Fibroblast of mammary gland (primary cell): ENCODE results near the gene SH2D1A.

Source experiments
- DNase-seq: peaks from one replicate; pipeline ENCODE4 v3.0.0-alpha.2; 2010; ENCODE audit warnings: low read depth
- H3K4me3 ChIP-seq: 2 replicates; pipeline ENCODE4 v1.5.1; 2011; ENCODE audit warnings: low read depth, mild to moderate bottlenecking, low read length, moderate library complexity; ENCODE audit not compliant: control insufficient read depth
- TF ChIP-seq, protein P1 (sequence below): conservative IDR thresholded peaks from 2 replicates; pipeline ENCODE4 v1.5.1; 2011; ENCODE audit warnings: low read depth, low read length, inconsistent platforms; ENCODE audit not compliant: control insufficient read depth, insufficient read depth

Gene SH2D1A

DNA sequence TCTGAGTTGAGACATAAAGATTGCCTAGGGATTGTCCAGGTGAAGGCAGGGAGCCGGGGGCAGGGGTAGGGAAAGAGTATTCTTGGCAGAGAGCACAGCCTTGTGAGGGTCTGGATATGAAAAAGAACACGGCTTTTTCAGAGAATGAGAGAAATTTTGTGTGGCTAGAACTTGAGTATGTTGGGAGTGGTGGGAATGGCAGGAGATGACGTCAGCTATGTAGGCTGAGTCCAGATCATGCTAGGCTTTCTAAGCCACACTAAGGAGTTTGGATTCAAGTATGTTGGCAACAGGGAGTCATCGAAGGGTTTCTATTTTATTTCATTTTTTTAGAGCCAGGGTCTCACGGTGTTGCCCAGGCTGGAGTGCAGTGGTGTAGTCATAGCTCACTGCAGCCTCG is 40.0 kb downstream of the SH2D1A start:
- TF ChIP-seq, protein P1, sequence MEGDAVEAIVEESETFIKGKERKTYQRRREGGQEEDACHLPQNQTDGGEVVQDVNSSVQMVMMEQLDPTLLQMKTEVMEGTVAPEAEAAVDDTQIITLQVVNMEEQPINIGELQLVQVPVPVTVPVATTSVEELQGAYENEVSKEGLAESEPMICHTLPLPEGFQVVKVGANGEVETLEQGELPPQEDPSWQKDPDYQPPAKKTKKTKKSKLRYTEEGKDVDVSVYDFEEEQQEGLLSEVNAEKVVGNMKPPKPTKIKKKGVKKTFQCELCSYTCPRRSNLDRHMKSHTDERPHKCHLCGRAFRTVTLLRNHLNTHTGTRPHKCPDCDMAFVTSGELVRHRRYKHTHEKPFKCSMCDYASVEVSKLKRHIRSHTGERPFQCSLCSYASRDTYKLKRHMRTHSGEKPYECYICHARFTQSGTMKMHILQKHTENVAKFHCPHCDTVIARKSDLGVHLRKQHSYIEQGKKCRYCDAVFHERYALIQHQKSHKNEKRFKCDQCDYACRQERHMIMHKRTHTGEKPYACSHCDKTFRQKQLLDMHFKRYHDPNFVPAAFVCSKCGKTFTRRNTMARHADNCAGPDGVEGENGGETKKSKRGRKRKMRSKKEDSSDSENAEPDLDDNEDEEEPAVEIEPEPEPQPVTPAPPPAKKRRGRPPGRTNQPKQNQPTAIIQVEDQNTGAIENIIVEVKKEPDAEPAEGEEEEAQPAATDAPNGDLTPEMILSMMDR, result no peak
- no peak overlapping the region for H3K4me3 ChIP-seq
- no peak for DNase-seq

DNA sequence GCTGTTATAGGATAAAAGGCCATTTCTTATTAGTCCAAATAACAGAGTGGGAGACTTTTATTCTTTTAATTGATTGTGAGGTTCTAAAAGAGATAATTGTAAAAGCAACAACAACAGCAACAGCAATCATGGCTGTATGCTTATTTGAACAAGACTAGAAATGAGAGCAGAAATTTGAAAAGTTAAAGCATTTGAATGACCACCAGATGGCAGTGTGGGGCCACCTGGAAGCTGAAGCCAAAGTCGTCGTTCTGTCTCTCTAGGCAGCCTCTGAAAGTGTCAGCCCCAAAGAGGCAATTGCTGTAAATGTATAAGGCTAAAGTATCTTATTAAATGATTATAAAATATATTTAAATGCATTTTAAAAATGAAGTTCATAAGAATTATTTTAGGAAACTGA is 42.2 kb downstream of the SH2D1A start:
- no peak overlapping the region for H3K4me3 ChIP-seq
- DNase-seq, result peak; percentile 56
- TF ChIP-seq, protein P1, result peak; percentile 73

DNA sequence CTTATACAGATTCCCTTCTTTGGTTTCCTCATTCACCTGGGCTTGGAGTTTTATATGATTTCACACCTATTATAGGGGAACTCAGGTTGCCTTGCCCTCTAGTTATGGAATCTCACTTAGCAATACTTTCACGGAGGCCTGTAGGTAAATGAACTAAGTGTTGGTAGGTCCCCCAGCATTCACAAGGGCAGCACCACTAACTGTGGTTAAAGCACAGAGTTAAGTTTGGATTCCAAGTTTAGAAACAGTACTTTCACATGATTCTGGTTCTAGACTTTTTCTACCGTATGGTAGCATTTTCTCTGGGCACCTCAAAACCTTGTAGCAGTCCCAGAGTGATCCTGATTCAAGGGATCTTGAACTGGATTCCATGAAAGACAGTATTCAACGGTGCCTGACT is 46.4 kb downstream of the SH2D1A start:
- no peak overlapping the region for H3K4me3 ChIP-seq
- TF ChIP-seq, protein P1, result no peak
- no peak for DNase-seq

DNA sequence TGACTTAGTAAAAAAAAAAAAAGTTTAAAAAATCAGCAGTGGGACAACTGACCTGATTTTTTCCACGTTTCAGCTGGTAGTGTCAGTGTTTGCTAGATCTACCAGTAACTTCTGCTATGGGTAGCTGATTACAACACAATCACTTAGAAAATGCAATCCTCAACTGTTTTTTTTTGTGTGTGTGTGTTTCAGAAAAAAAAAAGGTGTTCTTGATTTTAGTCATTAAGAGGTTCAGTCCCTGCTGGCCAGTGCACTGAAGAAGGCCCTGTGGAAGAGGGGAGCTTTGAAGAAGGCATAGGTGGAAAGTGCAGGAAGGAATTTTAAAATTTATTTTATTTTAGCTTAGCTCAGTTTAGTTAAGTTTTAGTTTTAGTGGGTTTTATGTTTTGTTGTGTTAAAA is 46.9 kb downstream of the SH2D1A start:
- TF ChIP-seq, protein P1, result no peak
- no peak overlapping the region for H3K4me3 ChIP-seq
- no peak for DNase-seq

DNA sequence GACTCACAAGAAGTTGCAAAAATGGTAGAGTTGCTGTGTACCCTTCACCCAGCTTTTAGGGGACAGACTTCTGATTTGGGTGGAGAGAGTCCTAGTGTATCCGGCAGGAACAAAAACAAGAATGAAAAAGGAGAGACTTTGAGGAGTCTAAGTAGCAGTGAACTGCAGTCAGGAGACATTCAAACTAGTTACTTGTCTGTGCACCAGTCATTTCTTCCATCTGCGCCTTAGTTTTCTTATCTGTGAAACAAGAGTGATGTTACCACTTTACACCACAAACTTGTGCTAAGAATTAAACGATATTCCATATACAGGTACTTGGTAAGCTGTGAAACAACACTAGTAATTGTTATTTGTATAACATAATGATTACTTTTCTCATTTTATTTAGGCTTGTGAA is 47.3 kb downstream of the SH2D1A start:
- TF ChIP-seq, protein P1, result no peak
- no peak overlapping the region for H3K4me3 ChIP-seq
- DNase-seq, result no peak

DNA sequence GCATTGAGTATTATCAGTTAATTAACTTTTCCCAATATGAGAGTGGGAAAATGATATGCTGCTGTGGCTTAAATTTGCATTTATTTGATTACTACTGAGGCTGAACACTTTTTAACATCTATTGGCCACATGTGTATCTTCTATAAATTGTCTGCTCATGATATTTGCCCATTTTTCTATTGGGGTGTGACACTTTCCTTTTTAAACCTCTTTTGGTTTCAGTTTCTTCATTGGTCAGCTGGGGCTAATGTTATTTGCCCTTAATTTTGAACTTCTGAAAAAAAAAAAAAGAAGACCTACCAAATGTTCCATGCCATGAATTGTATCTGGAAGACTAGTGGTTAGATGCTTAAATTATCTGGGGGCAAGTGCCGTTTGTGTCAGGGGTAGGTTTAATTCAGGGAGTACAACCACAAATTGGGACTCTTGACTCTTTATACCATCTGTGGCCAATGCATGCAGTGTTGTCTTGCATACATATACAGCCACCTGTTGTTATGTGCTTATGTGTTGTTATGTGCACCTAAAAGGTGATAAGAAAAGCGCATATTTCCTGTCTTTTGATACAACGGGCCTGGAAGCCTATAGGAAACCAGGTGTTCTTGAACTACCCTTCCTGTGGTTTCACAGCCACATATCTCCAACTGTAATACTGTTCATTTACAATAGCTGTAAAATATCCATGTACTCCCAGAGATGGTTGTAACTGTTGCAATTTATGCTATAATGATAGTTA is 49.0 kb downstream of the SH2D1A start:
- no peak for DNase-seq
- no peak overlapping the region for H3K4me3 ChIP-seq
- TF ChIP-seq, protein P1, result no peak
